BLaER1 treated with 17β-estradiol and CSF1 and Interleukin-3, amounts not matched to agents 10 nM and 100 nM (cell line): ENCODE results near the gene NMT1.

Source experiments
- H3K27ac ChIP-seq, 11 experiments: shearing (Covaris generic); formaldehyde crosslinking; 2 replicates each; pipeline ENCODE4 v1.8.1; 2022
- H3K27me3 ChIP-seq, 11 experiments: shearing (Covaris generic); formaldehyde crosslinking; 2 replicates each; pipeline ENCODE4 v1.8.1; 2022
- H3K36me3 ChIP-seq, 11 experiments: shearing (Covaris generic); formaldehyde crosslinking; 2 replicates each; pipeline ENCODE4 v1.8.1; 2022
- H3K4me1 ChIP-seq, 10 experiments: shearing (Covaris generic); formaldehyde crosslinking; 2 replicates each; pipeline ENCODE4 v1.8.1; 2022
- H3K4me2 ChIP-seq, 11 experiments: shearing (Covaris generic); formaldehyde crosslinking; 2 replicates each; pipeline ENCODE4 v1.8.1; 2022
- H3K4me3 ChIP-seq, 10 experiments: shearing (Covaris generic); formaldehyde crosslinking; 2 replicates each; pipeline ENCODE4 v1.8.1; 2022
- H3K9ac ChIP-seq, 11 experiments: shearing (Covaris generic); formaldehyde crosslinking; 2 replicates each; pipeline ENCODE4 v1.8.1; 2022
- H3K9me3 ChIP-seq, 11 experiments: shearing (Covaris generic); formaldehyde crosslinking; replicated peaks in 1 of 11; 2 replicates each; pipeline ENCODE4 v1.8.1; 2022
- H4K20me1 ChIP-seq, 11 experiments: shearing (Covaris generic); formaldehyde crosslinking; 2 replicates each; pipeline ENCODE4 v1.8.1; 2022
- Cebpa-rat ChIP-seq, 11 experiments: shearing (Covaris generic); IDR thresholded peaks; 2 replicates each; pipeline ENCODE4 v1.8.1; 2022

NMT1 gene

GRCh38 chr17:45146166-45146565 is 85.0 kb downstream of the NMT1 start:
- Histone ChIP-seq H4K20me1 (peaks cover 15 to 33% (median 27%) of the 10 kb centered on the region in 11 experiments; a peak in 21 of 22 replicates), H3K27ac (peak overlapping the region in 10 of 11 experiments; percentile 96 to 100 (median 98); a peak in 14 of 22 replicates), H3K27me3 (no peaks in the 10 kb centered on the region), H3K4me3 (no peak overlapping the region; a peak in 1 of 20 replicates), H3K9me3 (no peaks in the 10 kb centered on the region), H3K4me2 (peak overlapping the region; percentile 84 to 99 (median 95)), H3K4me1 (peaks cover 47 to 56% (median 54%) of the 10 kb centered on the region in 10 experiments), H3K9ac (peak overlapping the region in 5 of 11 experiments; percentile 30 to 98 (median 93); a peak in 9 of 22 replicates), H3K36me3 (peaks cover 0 to 16% (median 5%) of the 10 kb centered on the region in 11 experiments; a peak in 9 of 22 replicates)
- TF ChIP-seq Cebpa-rat (IDR thresholded peaks at IDR 0.05), result no peak

GRCh38 chr17:45146592-45146889 is 85.4 kb downstream of the NMT1 start:
- Histone ChIP-seq H3K27ac (peak overlapping the region; percentile 96 to 100 (median 99)), H3K9ac (peak overlapping the region; percentile 89 to 99 (median 95); a peak in 21 of 22 replicates), H3K4me2 (peak overlapping the region; percentile 84 to 99 (median 95)), H4K20me1 (peaks cover 19 to 37% (median 31%) of the 10 kb centered on the region in 11 experiments), H3K9me3 (no peaks in the 10 kb centered on the region), H3K36me3 (peaks cover 0 to 20% (median 5%) of the 10 kb centered on the region in 11 experiments; a peak in 9 of 22 replicates), H3K4me1 (peaks cover 50 to 58% (median 55%) of the 10 kb centered on the region in 10 experiments), H3K27me3 (no peaks in the 10 kb centered on the region), H3K4me3 (peak overlapping the region; percentile 55 to 75 (median 64); a peak in 18 of 20 replicates)
- no peak for TF ChIP-seq Cebpa-rat (IDR thresholded peaks at IDR 0.05)

- H3K4me3 ChIP-seq, result peak overlapping the region; percentile 55 to 75 (median 64)
- peaks cover 0 to 21% (median 5%) of the 10 kb centered on the region in 11 experiments; a peak in 9 of 22 replicates for H3K36me3 ChIP-seq
- peak overlapping the region; percentile 96 to 100 (median 99) for H3K27ac ChIP-seq
- peak overlapping the region; percentile 84 to 99 (median 95) for H3K4me2 ChIP-seq
- H3K27me3 ChIP-seq, result no peaks in the 10 kb centered on the region
- H3K9ac ChIP-seq, result peak overlapping the region; percentile 89 to 99 (median 95)
- H3K9me3 ChIP-seq, result no peaks in the 10 kb centered on the region
- H3K4me1 ChIP-seq, result peaks cover 53 to 62% (median 58%) of the 10 kb centered on the region in 10 experiments
- TF ChIP-seq Cebpa-rat (IDR thresholded peaks at IDR 0.05), result no peak
- H4K20me1 ChIP-seq, result peaks cover 24 to 41% (median 35%) of the 10 kb centered on the region in 11 experiments
Measured at GRCh38 chr17:45146890-45147580, 85.9 kb downstream of the NMT1 start.

- Histone ChIP-seq H3K27ac (peak overlapping the region; percentile 96 to 100 (median 99)), H3K9me3 (no peaks in the 10 kb centered on the region), H3K4me3 (peak overlapping the region; percentile 55 to 75 (median 64)), H3K36me3 (peaks cover 0 to 21% (median 5%) of the 10 kb centered on the region in 11 experiments; a peak in 9 of 22 replicates), H4K20me1 (peaks cover 25 to 43% (median 40%) of the 10 kb centered on the region in 11 experiments), H3K9ac (peak overlapping the region; percentile 89 to 99 (median 95)), H3K4me1 (peaks cover 56 to 65% (median 63%) of the 10 kb centered on the region in 10 experiments), H3K27me3 (no peaks in the 10 kb centered on the region), H3K4me2 (peak overlapping the region; percentile 40 to 97 (median 94))
- TF ChIP-seq Cebpa-rat (IDR thresholded peaks at IDR 0.05), result no peak
Measured at GRCh38 chr17:45147581-45148182, 86.6 kb downstream of the NMT1 start.

- peak within 1 kb of the TSS; percentile 96 to 100 (median 99) for H3K27ac ChIP-seq
- H3K9me3 ChIP-seq, result no peaks in the 10 kb centered on the region
- peaks cover 25 to 49% (median 37%) of the 10 kb centered on the region in 11 experiments for H4K20me1 ChIP-seq
- peaks cover 53 to 64% (median 58%) of the 10 kb centered on the region in 10 experiments for H3K4me1 ChIP-seq
- H3K4me2 ChIP-seq, result peak within 1 kb of the TSS; percentile 89 to 99 (median 95)
- H3K36me3 ChIP-seq, result peaks cover 0 to 21% (median 5%) of the 10 kb centered on the region in 11 experiments; a peak in 9 of 22 replicates
- peak within 1 kb of the TSS; percentile 89 to 99 (median 95) for H3K9ac ChIP-seq
- TF ChIP-seq Cebpa-rat (IDR thresholded peaks at IDR 0.05), result no peak
- peak within 1 kb of the TSS; percentile 76 to 92 (median 87) for H3K4me3 ChIP-seq
- no peaks in the 10 kb centered on the region for H3K27me3 ChIP-seq
Measured at GRCh38 chr17:45148183-45149036, 87.3 kb downstream of the NMT1 start, which contains the start of gene HEXIM1. Gene HEXIM1, plus strand, starts transcription at chr17:45148475. Its CDS starts 716 bp downstream, at chr17:45149191.

- Histone ChIP-seq H3K27me3 (no peaks in the 10 kb centered on the region), H3K9me3 (no peaks in the 10 kb centered on the region), H3K4me1 (peaks cover 46 to 60% (median 50%) of the 10 kb centered on the region in 10 experiments), H4K20me1 (peaks cover 25 to 49% (median 38%) of the 10 kb centered on the region in 11 experiments), H3K36me3 (peaks cover 0 to 21% (median 5%) of the 10 kb centered on the region in 11 experiments; a peak in 9 of 22 replicates), H3K9ac (peak overlapping the region; percentile 86 to 98 (median 91)), H3K27ac (peak overlapping the region; percentile 74 to 100 (median 86)), H3K4me2 (peak overlapping the region; percentile 75 to 95 (median 90)), H3K4me3 (peak overlapping the region; percentile 76 to 92 (median 87))
- no peak for TF ChIP-seq Cebpa-rat (IDR thresholded peaks at IDR 0.05)
Measured at GRCh38 chr17:45149037-45149668, 88.0 kb downstream of the NMT1 start.

GRCh38 chr17:45149669-45150664 is 88.8 kb downstream of the NMT1 start:
- H4K20me1 ChIP-seq, result peaks cover 25 to 49% (median 39%) of the 10 kb centered on the region in 11 experiments
- no peak for TF ChIP-seq Cebpa-rat (IDR thresholded peaks at IDR 0.05)
- peak overlapping the region; percentile 76 to 92 (median 87) for H3K4me3 ChIP-seq
- peak overlapping the region; percentile 74 to 100 (median 86) for H3K27ac ChIP-seq
- H3K27me3 ChIP-seq, result no peaks in the 10 kb centered on the region
- peak overlapping the region; percentile 75 to 95 (median 90) for H3K4me2 ChIP-seq
- no peaks in the 10 kb centered on the region for H3K9me3 ChIP-seq
- H3K36me3 ChIP-seq, result peaks cover 0 to 21% (median 5%) of the 10 kb centered on the region in 11 experiments; a peak in 9 of 22 replicates
- H3K9ac ChIP-seq, result peak overlapping the region; percentile 86 to 98 (median 91)
- H3K4me1 ChIP-seq, result peaks cover 38 to 56% (median 42%) of the 10 kb centered on the region in 10 experiments
